PC-9 (cell line): ENCODE measurements around the gene RXRG.

Source experiments
- CTCF ChIP-seq: fragments of 200-600 bp; sonication (generic); conservative IDR thresholded peaks from 2 replicates; pipeline ENCODE4 v1.6.1; 2017; ENCODE audit warnings: mixed run types, antibody characterized with exemption, mild to moderate bottlenecking, moderate library complexity
- EZH2 ChIP-seq: fragments of 200-600 bp; sonication (generic); IDR thresholded peaks from 2 replicates; pipeline ENCODE4 v1.8.0; 2017; ENCODE audit warnings: antibody characterized with exemption, low read depth

- TF ChIP-seq CTCF (no peak), EZH2 (no peak)
Observed at GRCh38 chr1:165418195-165418594, 26.7 kb downstream of the RXRG start.
